ENCODE data around the gene HOXD4.

HOXD4 gene

GRCh38 chr2:176126929-176127773, 24.2 kb upstream of the HOXD4 start:
- DNase-seq (ENCODE audit: low read depth): peak; percentile 49

GRCh38 chr2:176127774-176128072, 23.6 kb upstream of the HOXD4 start:
- DNase-seq (ENCODE audit: low read depth): no peak

- DNase-seq (ENCODE audit: low read depth): no peak
These were observed 23.0 kb upstream of the HOXD4 start for GRCh38 chr2:176128172-176128981.

- no peak for DNase-seq (ENCODE audit: low read depth)
These were observed 22.2 kb upstream of the HOXD4 start, which contains the start of gene HOXD8 for GRCh38 chr2:176128982-176129796. Gene HOXD8, plus strand, starts transcription at chr2:176129705. Its CDS starts 662 bp downstream, at chr2:176130367.

- DNase-seq (ENCODE audit: low read depth): no peak
These were observed 21.6 kb upstream of the HOXD4 start for GRCh38 chr2:176129813-176130146.

GRCh38 chr2:176130147-176130956, 21.0 kb upstream of the HOXD4 start:
- DNase-seq (ENCODE audit: low read depth): no peak

- no peak for DNase-seq (ENCODE audit: low read depth)
These were observed 20.1 kb upstream of the HOXD4 start for GRCh38 chr2:176130957-176131847.

GRCh38 chr2:176131848-176132158, 19.5 kb upstream of the HOXD4 start:
- no peak for DNase-seq (ENCODE audit: low read depth)

- no peak for DNase-seq (ENCODE audit: low read depth)
These were observed 18.9 kb upstream of the HOXD4 start for GRCh38 chr2:176132205-176133171.

- no peak for DNase-seq (ENCODE audit: low read depth)
These were observed 18.0 kb upstream of the HOXD4 start for GRCh38 chr2:176133389-176133788.

- DNase-seq (ENCODE audit: low read depth): no peak
These were observed 17.3 kb upstream of the HOXD4 start for GRCh38 chr2:176134035-176134434.

- no peak for DNase-seq (ENCODE audit: low read depth)
These were observed 16.3 kb upstream of the HOXD4 start for GRCh38 chr2:176135035-176135440.

- DNase-seq (ENCODE audit: low read depth): no peak
These were observed 14.7 kb upstream of the HOXD4 start for GRCh38 chr2:176136374-176137251.

- no peak for DNase-seq (ENCODE audit: low read depth)
These were observed 14.1 kb upstream of the HOXD4 start for GRCh38 chr2:176137252-176137580.

GRCh38 chr2:176137906-176138305, 13.4 kb upstream of the HOXD4 start:
- no peak for DNase-seq (ENCODE audit: low read depth)

- no peak for DNase-seq (ENCODE audit: low read depth)
These were observed 12.8 kb upstream of the HOXD4 start for GRCh38 chr2:176138526-176138922.

- DNase-seq (ENCODE audit: low read depth): no peak
These were observed 12.3 kb upstream of the HOXD4 start for GRCh38 chr2:176138923-176139660.
